Measurements from ENCODE around the gene NTPCR.
A peak's percentile ranks its signal among the peaks of the same experiment; 100 is the strongest.

The NTPCR gene

DNA sequence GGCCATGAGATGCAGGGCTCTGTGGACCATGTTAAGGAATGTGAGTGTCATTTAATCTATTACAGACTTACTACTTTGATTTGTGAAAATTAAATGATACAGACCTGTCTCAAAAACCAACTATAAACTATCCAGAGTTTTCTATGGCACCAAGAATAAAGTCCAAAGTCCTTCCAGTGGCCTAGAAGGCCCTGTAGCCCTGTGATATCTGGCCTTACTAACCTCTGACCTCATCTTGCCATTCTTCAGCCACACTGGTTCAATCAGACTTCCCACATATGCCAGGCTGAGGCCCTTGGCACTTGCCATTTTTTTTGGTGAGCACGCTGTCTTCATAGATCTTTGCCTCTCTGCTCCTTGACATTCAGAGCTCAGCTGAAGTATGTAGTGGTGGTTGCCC, 7.7 kb downstream of the NTPCR start:
- DNase-seq, result no peak

DNA sequence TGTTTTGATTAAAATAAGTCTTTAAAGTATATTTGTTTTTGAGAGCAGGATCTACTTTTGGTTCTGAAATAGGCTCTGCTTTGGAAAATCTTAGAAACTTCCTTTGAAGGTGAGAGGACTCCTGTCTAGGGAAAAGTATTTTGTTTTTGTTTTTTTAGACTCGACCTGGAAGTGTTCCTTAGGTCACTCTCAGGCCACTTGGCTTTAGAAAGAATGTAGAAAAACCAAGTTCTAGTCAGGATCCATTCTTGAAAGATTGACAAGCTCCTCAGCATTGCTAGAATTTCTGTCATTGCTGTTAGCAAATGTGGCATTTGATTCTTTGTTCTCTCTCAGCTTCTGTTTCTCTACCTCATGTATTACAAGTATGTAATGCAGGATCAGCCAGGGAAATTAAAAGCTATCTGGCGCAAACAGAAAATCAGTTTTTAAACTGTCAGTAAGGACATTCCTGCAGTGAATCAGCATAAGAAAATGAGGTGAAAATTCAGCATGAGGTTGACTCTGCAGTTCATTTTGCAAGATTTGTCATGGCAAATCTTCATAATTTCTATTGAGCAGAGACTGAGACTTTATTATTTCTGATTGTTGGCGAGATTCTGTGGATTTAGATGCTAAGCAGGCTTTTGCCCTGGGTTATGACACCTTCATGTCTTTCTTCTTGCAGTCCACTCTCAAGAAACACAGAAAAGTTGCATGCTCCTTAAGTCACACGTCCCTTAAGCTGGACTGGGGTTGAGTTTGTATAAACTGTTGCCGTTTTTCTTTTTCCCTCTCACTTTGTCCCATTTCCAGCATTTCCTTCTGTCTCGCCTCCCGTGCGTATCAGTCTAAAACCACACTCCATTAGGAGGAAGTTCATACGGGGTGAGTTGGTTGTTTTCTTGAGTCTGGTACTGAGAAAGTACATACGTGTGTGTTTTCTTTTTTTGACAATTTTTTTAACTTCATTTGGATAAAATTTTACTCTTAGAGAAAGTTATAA, 12.6 kb downstream of the NTPCR start:
- DNase-seq, result no peak

- DNase-seq, result no peak
Observed at GRCh38 chr1:232964601-232965000, 14.2 kb downstream of the NTPCR start.

DNA sequence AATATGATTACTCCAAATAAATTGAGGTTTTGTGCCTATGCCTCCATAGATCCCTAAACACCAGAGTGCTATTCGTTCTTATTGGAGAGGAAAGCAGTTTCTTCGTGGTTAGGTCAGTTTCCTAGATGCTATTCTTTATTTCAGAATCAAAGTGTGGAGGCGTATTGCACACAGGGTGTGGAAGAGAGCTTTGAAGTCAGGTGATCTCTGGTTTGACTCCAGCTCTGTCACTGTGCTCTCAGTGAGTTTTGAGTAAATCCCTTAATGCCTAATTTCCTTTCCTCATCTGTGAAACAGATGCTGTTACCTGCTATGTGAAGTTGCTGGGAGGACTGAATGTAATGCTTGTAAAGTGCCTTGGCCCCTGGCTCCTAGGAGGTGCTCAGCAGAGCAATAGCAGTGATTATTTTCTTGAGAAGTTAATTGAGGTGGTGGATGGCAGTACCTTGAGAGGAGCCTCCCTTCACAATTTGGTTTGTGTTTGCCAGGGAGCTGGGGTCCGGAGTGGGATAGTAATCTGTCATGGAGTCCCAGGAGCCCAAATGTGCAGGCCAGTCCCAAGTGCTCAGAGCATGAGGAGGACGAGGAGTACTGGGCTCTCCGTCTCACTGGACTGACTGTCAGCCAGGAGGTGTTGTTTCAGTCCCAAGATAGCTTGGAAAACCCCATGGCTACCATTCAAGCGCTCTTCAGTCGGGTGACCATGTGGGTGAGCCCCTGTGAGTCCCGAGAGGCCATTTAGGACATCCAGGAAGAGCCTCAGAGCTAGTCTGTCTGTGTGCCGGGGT, 14.9 kb downstream of the NTPCR start:
- no peak for DNase-seq

DNA sequence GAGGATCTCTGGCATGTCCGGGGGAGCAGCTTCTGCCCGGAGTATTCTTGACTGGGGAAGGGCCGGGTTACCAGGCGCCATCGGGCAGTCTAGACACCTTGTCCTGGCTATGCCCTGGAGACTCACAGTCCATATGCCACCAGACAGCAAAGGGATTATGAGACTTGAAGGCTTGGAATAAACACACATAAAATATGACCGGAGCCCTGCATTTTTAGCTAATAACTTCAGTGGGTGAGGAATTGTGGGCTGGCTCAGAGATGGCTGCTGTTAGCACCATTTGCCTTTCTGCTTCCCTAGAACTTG, 15.5 kb downstream of the NTPCR start:
- DNase-seq, result no peak

DNA sequence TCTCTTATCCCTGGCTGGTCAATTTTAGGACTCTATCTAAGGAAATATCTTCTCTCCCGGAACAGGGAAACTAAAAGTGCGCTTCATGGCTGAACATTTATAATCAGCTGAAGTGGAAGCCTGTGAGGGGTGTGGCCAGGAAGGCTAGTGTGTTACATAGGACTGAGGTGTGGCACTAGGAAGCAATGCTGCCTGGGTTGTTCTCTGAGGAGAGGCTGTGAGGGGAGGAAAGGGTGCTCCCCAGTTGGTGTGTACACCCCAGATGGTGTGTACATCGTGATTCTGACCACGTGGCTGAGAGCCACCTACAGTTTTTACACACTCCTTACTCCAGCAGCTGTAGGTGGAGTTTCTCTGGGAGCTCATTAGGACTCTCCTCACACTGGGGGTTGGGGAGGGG, 16.3 kb downstream of the NTPCR start:
- DNase-seq, result peak in 1 of 56 donors; percentile 15

DNA sequence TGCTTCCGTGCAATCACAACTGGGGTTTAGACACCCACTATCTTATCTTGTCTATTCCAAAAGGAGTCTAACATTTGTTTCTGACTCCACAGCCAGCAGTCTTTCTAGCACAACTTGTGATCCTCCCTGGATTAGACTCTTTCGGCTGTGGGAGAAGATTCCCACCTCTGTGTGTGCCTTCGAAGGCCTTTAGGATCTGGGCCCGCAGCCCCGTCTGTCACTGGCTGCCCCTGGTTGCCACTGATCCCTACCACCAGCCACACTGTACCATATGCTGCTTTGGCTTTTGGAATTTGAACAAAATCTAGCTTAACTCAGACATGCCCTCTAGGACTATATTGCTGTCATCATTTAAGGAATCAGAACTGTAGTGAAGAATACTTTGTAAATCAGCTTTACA, 18.0 kb downstream of the NTPCR start:
- DNase-seq, result no peak

GRCh38 chr1:232968965-232969364, 18.6 kb downstream of the NTPCR start:
- DNase-seq, result peak in 11 of 56 donors; percentile 8 to 29 (median 16)

DNA sequence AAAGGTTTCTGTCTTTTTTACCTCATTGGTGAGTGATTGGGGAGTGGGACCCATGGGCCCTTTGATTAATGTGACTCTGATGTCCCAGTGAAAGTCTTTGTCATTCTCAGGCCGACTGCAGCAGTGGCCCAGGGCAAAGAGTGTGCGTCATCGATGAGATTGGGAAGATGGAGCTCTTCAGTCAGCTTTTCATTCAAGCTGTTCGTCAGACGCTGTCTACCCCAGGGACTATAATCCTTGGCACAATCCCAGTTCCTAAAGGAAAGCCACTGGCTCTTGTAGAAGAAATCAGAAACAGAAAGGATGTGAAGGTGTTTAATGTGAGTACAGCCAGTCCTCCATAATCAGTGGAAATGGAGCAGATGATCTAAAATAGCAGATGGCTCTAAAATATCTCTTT, 19.4 kb downstream of the NTPCR start:
- DNase-seq, result no peak

GRCh38 chr1:232970508-232970907, 20.1 kb downstream of the NTPCR start:
- DNase-seq, result no peak

GRCh38 chr1:232973652-232974611, 23.5 kb downstream of the NTPCR start:
- DNase-seq, result no peak

GRCh38 chr1:232974971-232975370, 24.6 kb downstream of the NTPCR start:
- DNase-seq, result no peak

GRCh38 chr1:232978091-232978634, 27.8 kb downstream of the NTPCR start:
- no peak for DNase-seq

GRCh38 chr1:232978815-232979214, 28.4 kb downstream of the NTPCR start:
- DNase-seq, result no peak

DNA sequence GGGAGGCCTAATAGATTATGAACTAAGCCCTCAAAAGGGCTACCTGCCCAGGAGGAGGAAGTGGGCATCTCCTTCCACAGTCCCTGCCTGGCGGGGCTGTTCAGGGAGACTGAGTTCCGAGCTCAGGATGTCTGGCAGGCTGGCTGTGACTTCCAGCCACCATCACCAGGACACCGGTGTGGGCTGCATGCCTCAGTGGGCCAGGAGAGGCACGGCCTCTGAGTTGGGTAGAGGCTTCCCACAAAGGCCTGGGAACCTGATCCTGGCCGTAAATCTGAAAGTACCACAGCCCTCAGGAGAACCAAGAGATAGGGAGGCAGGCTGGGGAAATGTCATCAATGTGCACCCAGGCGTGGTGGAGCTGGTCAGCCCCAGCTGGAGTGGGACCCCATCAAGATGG, 29.1 kb downstream of the NTPCR start:
- no peak for DNase-seq

- peak in 10 of 56 donors; percentile 11 to 47 (median 18) for DNase-seq
Observed at GRCh38 chr1:232980355-232980978, 30.1 kb downstream of the NTPCR start.

- peak in 1 of 56 donors; percentile 8 for DNase-seq
Observed at GRCh38 chr1:232980986-232981560, 30.7 kb downstream of the NTPCR start.

DNA sequence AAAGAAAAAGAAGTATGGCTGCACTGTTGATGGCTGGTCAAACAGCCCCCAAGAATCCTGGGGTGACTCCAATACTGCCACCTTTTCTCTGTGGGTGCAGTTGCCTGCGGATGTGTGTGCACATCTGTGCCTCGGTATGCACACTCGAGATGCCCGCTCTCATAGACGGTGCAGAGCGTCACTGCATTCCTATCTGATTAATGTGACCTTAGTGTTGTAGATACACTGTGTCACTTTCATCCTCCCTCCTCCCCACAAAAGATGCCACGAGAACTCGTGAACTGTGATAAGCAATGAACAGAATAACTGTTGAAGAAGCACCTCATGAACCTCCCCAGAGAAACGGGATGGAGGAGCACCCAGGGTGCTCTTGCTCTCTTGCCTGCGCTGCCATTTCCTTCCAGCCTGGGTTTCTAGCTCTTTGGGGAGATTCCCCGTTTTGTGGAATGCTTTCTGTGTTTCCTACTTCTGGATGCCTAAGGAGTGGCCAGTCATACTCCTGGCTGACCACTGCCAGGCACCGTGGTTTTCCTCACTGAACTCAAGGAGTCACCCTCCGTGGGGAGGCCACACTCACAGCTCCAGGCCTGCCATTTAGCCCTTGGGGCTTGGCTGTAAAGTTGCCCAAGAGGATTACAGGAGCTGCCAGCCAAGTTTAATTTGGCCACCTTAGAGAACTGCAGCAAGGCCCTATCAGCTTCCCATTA, 32.0 kb downstream of the NTPCR start:
- peak in 2 of 56 donors; percentile 14 to 22 for DNase-seq

- peak in 6 of 56 donors; percentile 6 to 50 (median 14) for DNase-seq
Observed at GRCh38 chr1:232983375-232983774, 33.0 kb downstream of the NTPCR start.

All from amygdala (tissue), 56 donors.